PC-9 (cell line): ENCODE data around the gene NALCN. TPM values are rescaled to one million over a fixed set of nuclear protein-coding genes. Genes with fewer than 3 reads are reported as not detected.
A peak's percentile ranks its signal among the peaks of the same experiment; 100 is the strongest.

Experiments
- BruUV-seq: library from RNA; stranded (reverse); fragments of 400-500 nt; replicated peaks from 2 replicates; lab custom pipeline; 2021; lab: Mats Ljungman, UMichigan
- CTCF ChIA-PET: fragments of 300-600 bp; sonication (Branson Sonifier 250); formaldehyde crosslinking; loops from one replicate; lab custom pipeline; 2022; ENCODE audit warnings: antibody characterized with exemption; lab: Charles Lee
- POLR2A ChIA-PET: fragments of 300-600 bp; sonication (Branson Sonifier 250); formaldehyde crosslinking; loops from one replicate; lab custom pipeline; 2022; ENCODE audit warnings: antibody characterized with exemption; ENCODE audit not compliant: unreplicated experiment; lab: Charles Lee
- DNase-seq, 2 experiments: peaks; one replicate each; pipeline versions ENCODE4 v3.0.0 to v3.0.0-alpha.2; 2015 to 2022; ENCODE audit warnings: mixed read lengths in 1 of 2
- H2AFZ ChIP-seq: fragments of 200-600 bp; sonication (generic); 2 replicates; pipeline ENCODE4 v1.8.1; 2017; ENCODE audit warnings: antibody characterized with exemption
- H3F3A ChIP-seq: fragments of 200-600 bp; sonication (generic); 2 replicates; pipeline ENCODE4 v1.8.1; 2017; ENCODE audit warnings: antibody characterized with exemption, mild to moderate bottlenecking, low read depth; ENCODE audit not compliant: insufficient read depth
- H3K27ac ChIP-seq: fragments of 200-600 bp; sonication (generic); 2 replicates; pipeline ENCODE4 v1.6.1; 2016; ENCODE audit warnings: mixed run types
- H3K27me3 ChIP-seq: fragments of 200-600 bp; sonication (generic); 2 replicates; pipeline ENCODE4 v1.6.1; 2016; ENCODE audit warnings: low read depth, mixed run types; ENCODE audit not compliant: insufficient read depth
- H3K36me3 ChIP-seq: fragments of 200-600 bp; sonication (generic); 2 replicates; pipeline ENCODE4 v1.6.1; 2016; ENCODE audit warnings: low read depth, mixed run types
- H3K4me1 ChIP-seq: fragments of 200-600 bp; sonication (generic); replicated peaks from 2 replicates; pipeline ENCODE4 v1.6.1; 2016; ENCODE audit warnings: mixed run types; ENCODE audit not compliant: insufficient read depth
- H3K4me2 ChIP-seq: fragments of 200-600 bp; sonication (generic); 2 replicates; pipeline ENCODE4 v1.6.1; 2017; ENCODE audit warnings: mixed run types
- H3K4me3 ChIP-seq: fragments of 200-600 bp; sonication (generic); 2 replicates; pipeline ENCODE4 v1.6.1; 2016; ENCODE audit warnings: mixed run types
- H3K79me2 ChIP-seq: fragments of 200-600 bp; sonication (generic); 2 replicates; pipeline ENCODE4 v1.6.1; 2017; ENCODE audit warnings: low read depth, mixed run types
- H3K9me2 ChIP-seq: fragments of 200-600 bp; sonication (generic); 2 replicates; pipeline ENCODE4 v1.8.1; 2017; ENCODE audit warnings: mild to moderate bottlenecking; ENCODE audit not compliant: insufficient read depth
- H3K9me3 ChIP-seq: fragments of 200-600 bp; sonication (generic); 2 replicates; pipeline ENCODE4 v1.8.1; 2016; ENCODE audit warnings: low read depth; ENCODE audit not compliant: insufficient read depth
- H4K20me1 ChIP-seq: fragments of 200-600 bp; sonication (generic); 2 replicates; pipeline ENCODE4 v1.8.1; 2017; ENCODE audit not compliant: insufficient read depth
- EZH2 ChIP-seq: fragments of 200-600 bp; sonication (generic); IDR thresholded peaks from 2 replicates; pipeline ENCODE4 v1.8.0; 2017; ENCODE audit warnings: antibody characterized with exemption, low read depth
- intact Hi-C: fragments of 100-400 bp; cut with micrococcal nuclease; formaldehyde crosslinking; loops from one replicate; pipeline ENCODE4 v1.10.0; 2022; ENCODE audit not compliant: unreplicated experiment
- total RNA-seq: library from RNA; stranded (reverse); gene quantifications from 2 replicates; pipeline ENCODE4 v1.2.3, GENCODE V29; 2021
- TF ChIP-seq, protein P1 (sequence below): fragments of 200-600 bp; sonication (generic); conservative IDR thresholded peaks from 2 replicates; pipeline ENCODE4 v1.6.1; 2017; ENCODE audit warnings: mixed run types, antibody characterized with exemption, mild to moderate bottlenecking, moderate library complexity

The NALCN gene
- total RNA-seq, 1 experiment from 2014 or later: 7.7 TPM

GRCh38 chr13:101140087-101140770 is 276.1 kb downstream of the NALCN start:
- intact Hi-C loops: loop anchor here (5.0 to 10.0 kb wide), 2 partner anchors 1417 to 1705 kb away; partner anchors contain the start of gene ERCC5
- DNase-seq: no peak
- Histone ChIP-seq H2AFZ (no peak overlapping the region), H3K4me3 (no peak overlapping the region), H3K9me2 (no peaks in the 10 kb centered on the region), H3K9me3 (no peaks in the 10 kb centered on the region), H3K4me2 (no peak overlapping the region), H3K27ac (no peak overlapping the region), H3K79me2 (no peaks in the 10 kb centered on the region), H3K36me3 (no peaks in the 10 kb centered on the region), H4K20me1 (no peaks in the 10 kb centered on the region), H3K4me1 (0 out of 2 replicates have a peak, but pooled peaks cover 3% of the 10 kb centered on the region), H3K27me3 (no peaks in the 10 kb centered on the region), H3F3A (no peaks in the 10 kb centered on the region)
- BruUV-seq: no TSS peak
- ChIA-PET POLR2A (interaction anchor here (0.6 kb wide), 1 partner anchor 352 kb away, joined by 9 read pairs; no protein-coding TSS in a partner anchor), CTCF (no interaction called here)
- TF ChIP-seq, protein P1, sequence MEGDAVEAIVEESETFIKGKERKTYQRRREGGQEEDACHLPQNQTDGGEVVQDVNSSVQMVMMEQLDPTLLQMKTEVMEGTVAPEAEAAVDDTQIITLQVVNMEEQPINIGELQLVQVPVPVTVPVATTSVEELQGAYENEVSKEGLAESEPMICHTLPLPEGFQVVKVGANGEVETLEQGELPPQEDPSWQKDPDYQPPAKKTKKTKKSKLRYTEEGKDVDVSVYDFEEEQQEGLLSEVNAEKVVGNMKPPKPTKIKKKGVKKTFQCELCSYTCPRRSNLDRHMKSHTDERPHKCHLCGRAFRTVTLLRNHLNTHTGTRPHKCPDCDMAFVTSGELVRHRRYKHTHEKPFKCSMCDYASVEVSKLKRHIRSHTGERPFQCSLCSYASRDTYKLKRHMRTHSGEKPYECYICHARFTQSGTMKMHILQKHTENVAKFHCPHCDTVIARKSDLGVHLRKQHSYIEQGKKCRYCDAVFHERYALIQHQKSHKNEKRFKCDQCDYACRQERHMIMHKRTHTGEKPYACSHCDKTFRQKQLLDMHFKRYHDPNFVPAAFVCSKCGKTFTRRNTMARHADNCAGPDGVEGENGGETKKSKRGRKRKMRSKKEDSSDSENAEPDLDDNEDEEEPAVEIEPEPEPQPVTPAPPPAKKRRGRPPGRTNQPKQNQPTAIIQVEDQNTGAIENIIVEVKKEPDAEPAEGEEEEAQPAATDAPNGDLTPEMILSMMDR: no peak
- no peak for TF ChIP-seq EZH2

DNA sequence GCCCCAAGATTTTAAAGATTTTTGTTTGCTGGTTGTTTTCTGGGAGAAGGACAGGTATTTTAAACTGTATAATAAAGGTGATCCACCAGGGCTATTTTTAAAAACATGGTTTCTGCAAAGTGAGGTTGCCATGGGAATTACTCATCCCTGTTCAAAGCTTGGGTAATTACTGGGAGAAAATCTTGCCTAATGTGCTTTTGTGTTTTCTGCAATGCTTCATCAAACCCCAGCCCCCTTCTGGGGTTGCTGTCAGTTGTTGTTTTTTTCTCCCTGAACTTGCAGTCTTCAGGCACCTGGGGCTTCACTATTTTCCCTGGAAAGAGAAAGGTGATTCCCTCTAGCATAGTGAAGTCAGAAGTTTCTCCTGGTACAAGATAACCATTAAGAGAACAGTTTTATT is 277.2 kb downstream of the NALCN start:
- ChIA-PET CTCF (no interaction called here), POLR2A (no interaction called here)
- no peaks in the 10 kb centered on the region for H3F3A ChIP-seq
- H3K27ac ChIP-seq: no peak overlapping the region
- H3K27me3 ChIP-seq: no peaks in the 10 kb centered on the region
- H2AFZ ChIP-seq: no peak overlapping the region
- no peaks in the 10 kb centered on the region for H3K79me2 ChIP-seq
- H3K4me3 ChIP-seq: no peak overlapping the region
- TF ChIP-seq, protein P1: no peak
- no peak for TF ChIP-seq EZH2
- H3K4me1 ChIP-seq: no peaks in the 10 kb centered on the region
- no TSS peak for BruUV-seq
- H4K20me1 ChIP-seq: no peaks in the 10 kb centered on the region
- intact Hi-C loops: no loop called here
- no peak for DNase-seq
- no peaks in the 10 kb centered on the region for H3K9me2 ChIP-seq
- H3K36me3 ChIP-seq: no peaks in the 10 kb centered on the region
- H3K9me3 ChIP-seq: no peaks in the 10 kb centered on the region
- no peak overlapping the region for H3K4me2 ChIP-seq

- no peak overlapping the region for H3K27ac ChIP-seq
- H3K4me1 ChIP-seq: no peaks in the 10 kb centered on the region
- no peak overlapping the region for H2AFZ ChIP-seq
- no peaks in the 10 kb centered on the region for H3K9me2 ChIP-seq
- H3K4me3 ChIP-seq: no peak overlapping the region
- no peaks in the 10 kb centered on the region for H3K36me3 ChIP-seq
- no peak for TF ChIP-seq EZH2
- TF ChIP-seq, protein P1: peak; percentile 93
- ChIA-PET CTCF (interaction anchor here (0.6 to 1.0 kb wide), 5 partner anchors 540 to 1472 kb away, joined by 3 to 5 read pairs (median 4); no protein-coding TSS in a partner anchor), POLR2A (no interaction called here)
- no peaks in the 10 kb centered on the region for H4K20me1 ChIP-seq
- BruUV-seq: no TSS peak
- no peaks in the 10 kb centered on the region for H3K27me3 ChIP-seq
- intact Hi-C loops: loop anchor here (1.0 to 10.0 kb wide), 5 partner anchors 406 to 1683 kb away; no protein-coding TSS in a partner anchor
- H3K79me2 ChIP-seq: no peaks in the 10 kb centered on the region
- no peaks in the 10 kb centered on the region for H3K9me3 ChIP-seq
- H3F3A ChIP-seq: no peaks in the 10 kb centered on the region
- no peak overlapping the region for H3K4me2 ChIP-seq
- DNase-seq: peak in 1 of 2 experiments; percentile 10
These were observed 288.5 kb downstream of the NALCN start for GRCh38 chr13:101127741-101128353.
